Limb (tissue), 2 donors: ENCODE results near the gene OR51T1.
A peak's percentile ranks its signal among the peaks of the same experiment; 100 is the strongest.
"Not testable (repeated sequence)": the region's sequence is repeated elsewhere in the genome, so short reads cannot be mapped to it uniquely, and the experiment has no call there.

Experiments used
- DNase-seq, 2 donors: peaks; one replicate each; pipeline ENCODE4 v3.0.0-alpha.2; 2016; ENCODE audit errors: extremely low spot score in 2 of 2

OR51T1 gene, protein sequence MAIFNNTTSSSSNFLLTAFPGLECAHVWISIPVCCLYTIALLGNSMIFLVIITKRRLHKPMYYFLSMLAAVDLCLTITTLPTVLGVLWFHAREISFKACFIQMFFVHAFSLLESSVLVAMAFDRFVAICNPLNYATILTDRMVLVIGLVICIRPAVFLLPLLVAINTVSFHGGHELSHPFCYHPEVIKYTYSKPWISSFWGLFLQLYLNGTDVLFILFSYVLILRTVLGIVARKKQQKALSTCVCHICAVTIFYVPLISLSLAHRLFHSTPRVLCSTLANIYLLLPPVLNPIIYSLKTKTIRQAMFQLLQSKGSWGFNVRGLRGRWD

DNA sequence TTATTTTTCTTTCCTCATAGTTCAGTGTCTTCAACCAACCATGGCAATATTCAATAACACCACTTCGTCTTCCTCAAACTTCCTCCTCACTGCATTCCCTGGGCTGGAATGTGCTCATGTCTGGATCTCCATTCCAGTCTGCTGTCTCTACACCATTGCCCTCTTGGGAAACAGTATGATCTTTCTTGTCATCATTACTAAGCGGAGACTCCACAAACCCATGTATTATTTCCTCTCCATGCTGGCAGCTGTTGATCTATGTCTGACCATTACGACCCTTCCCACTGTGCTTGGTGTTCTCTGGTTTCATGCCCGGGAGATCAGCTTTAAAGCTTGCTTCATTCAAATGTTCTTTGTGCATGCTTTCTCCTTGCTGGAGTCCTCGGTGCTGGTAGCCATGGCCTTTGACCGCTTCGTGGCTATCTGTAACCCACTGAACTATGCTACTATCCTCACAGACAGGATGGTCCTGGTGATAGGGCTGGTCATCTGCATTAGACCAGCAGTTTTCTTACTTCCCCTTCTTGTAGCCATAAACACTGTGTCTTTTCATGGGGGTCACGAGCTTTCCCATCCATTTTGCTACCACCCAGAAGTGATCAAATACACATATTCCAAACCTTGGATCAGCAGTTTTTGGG is at the start of gene OR51T1:
Gene OR51T1, plus strand, starts transcription at position 41 of the 641 bp plus-strand sequence. Its CDS starts 0 bp downstream, at position 41.
- peak in 1 of 2 donors; percentile 20 for DNase-seq

DNA sequence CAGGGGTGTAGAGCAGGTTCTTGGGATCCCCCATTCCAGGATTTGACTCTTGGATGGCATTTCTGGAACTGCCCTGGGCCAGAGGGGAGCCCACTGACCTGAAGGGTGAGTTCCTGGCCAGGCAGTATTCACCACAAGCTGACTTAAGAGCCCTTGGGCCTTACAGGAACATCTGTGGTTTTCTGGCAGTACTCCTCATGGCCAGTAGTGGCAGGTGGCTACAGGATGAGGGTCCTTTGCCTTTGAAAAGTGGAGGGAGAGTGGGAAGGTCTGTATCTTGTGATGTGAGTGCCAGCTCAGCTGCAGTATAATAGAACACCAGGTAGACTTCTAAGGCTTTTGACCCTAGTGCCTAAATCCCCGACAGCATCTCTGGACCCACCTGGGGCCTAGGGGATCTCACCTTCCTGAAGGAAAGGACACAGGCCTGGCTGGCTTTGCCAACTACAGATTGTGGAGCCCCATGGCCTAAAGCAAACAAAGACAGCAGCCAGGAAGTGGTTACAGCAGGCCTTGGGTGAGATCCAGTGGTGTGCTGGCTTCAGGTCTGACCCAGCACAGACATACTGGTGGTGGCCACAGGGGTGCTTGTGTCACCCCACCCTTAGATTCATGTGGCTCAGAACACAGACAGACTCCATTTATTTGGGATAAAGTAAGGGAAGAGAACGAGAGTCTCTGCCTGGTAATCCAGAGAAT is 41.7 kb upstream of the OR51T1 start:
- no peak for DNase-seq

DNA sequence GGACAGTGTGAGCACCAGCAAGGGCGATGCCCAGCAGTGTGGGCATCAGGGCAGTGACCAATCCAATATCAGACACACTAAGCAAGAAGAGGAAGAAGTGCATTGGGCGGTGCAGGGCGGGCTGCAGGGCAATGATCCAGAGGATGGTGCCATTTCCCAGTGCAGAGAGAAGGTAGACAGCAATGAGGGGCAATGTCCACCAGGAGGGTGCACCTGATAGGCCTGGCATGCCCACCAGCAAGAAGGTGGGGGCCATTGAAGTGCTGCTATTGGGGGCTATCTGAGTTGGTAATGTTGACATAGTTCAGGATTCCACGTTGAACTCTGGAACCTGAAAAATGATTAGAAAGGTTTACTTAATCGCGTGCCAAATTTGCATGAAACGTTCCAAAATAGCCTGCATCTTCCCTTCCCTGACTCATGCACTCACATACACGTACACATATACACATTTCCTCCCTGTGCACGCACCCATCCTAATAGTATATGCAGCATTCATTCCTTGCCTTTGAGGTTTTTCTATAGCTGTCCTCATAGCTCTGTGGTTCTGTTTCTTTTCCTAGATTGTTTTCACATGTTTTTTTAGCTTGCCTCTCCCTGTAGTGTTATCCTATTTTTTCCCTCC is 32.7 kb upstream of the OR51T1 start, which contains the start of gene OR51S1:
Gene OR51S1, minus strand, starts transcription at position 301 of the 625 bp plus-strand sequence. Its CDS starts 0 bp downstream, at position 301.
- no peak for DNase-seq

DNA sequence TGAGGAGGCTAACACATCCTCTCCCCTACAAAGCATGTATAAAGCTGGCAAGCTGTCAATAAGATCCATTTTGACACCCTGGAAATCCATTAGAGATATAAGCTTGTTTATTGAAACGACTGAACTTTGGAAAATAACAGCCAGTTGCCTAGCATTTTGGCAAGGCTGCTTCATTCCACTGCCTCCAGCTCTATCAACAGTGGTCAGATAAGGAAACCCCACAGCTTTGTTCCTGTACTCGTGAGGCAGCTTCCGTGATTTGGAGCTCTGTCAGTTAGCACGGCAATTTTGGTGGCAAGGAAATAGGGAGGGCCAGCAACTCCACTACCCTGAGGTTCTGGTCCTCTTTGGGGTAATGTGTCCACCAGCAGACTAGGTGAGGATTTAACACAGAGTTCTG is 30.7 kb upstream of the OR51T1 start:
- no peak for DNase-seq

DNA sequence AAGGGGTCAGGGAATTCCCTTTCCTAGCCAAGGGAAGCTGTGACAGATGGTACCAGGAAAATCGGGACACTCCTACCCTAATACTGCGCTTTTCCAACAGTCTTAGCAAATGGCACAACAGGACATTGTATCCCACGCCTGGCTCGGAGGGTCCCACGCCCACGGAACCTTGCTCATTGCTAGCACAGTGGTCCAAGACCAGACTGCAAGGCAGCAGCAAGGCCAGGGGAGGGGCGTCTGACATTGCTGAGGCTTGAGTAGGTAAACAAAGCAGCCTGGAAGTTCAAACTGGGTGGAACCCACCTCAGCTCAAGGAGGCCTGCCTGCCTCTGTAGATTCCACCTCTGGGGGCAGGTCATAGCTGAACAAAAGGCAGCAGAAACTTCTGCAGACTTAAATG is 27.4 kb upstream of the OR51T1 start:
- not testable (repeated sequence) for DNase-seq

DNA sequence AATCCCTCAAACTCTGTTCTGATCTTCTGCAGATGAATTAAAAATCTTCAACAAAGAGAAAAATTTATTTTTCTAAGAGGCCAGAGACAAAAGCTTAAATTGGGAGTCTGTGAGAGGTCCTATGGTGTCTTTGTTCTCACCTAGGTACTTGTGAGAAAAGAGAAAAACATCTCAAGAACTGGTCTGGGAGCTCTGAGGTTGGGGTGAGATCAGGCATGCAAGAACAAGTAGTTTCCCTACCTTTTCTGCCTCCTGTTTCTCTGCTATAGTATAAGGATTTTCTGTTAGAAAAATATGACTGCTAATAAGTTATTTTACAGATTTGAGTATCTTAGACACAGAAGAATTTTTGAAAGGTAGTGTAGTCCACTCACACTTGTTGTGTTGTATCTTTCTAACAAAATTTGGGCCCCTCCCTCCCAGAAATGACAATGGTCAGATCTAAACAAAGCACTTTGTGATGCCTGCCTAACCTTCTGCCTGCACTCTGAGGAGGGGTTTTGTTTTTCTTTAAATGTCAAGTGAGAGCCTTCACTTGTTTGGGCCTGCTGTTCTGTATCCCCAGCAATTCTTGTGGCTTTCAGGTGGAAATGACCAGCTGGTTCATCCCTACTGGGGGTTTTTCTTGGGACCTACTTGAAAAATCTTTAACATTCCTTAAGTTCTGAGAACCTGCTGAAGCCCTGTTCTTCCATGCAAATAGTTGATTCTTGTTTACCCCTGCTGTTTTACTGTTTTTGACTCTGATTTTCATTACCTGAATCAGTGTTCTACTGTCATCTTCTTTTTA is 19.1 kb upstream of the OR51T1 start:
- DNase-seq: no peak

DNA sequence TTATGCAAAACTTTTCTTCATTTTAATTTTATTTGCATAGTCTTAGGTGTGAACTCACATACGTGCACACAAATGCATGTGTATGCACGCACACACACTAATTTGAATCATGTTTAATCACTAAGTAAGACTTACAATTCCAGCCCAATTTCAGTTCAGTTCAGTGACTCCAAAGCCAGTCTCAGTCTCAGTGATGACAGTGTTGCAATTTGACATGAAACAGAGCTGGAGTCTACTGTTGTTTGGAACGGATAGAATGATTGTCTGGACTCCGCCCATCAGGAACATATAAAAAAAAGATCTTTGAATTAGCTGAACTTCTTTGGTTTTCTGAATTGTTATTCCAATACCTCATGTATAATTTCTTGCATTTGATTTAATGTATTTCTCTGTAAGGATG is 17.8 kb upstream of the OR51T1 start:
- no peak for DNase-seq

DNA sequence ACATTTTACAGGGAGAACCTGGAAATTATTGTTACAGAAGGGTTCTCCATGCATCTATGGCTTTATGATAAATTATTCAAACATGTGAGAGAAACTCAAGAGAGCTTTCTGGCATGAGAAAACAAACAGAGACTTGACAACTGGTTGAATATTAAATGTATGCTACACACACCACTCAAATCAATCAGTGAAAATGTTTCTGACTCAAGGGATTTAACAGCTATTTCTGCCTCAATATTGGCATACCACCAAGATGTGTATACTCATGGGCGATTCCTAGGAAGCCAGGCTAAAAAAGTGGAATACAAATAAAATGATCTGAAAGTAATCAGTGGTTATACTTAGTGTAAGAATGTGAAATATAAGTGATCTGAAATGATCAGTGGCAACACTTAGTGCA is 15.8 kb upstream of the OR51T1 start:
- no peak for DNase-seq

DNA sequence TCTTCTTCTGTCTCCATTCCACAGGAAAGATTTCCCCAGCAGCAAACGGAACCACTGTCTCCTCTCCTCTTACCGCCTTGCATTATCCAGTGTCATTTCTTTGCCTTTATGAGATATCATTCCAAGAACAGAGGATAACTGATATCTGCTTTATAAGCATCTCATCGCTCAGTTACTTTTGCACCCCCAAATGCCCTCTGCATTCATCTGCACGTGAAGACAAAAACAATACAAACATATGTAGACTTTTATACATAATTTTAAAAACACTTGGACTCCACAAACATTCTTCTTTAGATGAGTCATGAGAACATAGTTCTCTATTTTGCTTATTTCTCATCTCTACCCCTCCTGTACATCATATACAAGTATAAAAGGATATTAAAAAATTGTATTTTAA is 512 bp upstream of the OR51T1 start:
- DNase-seq: no peak

DNA sequence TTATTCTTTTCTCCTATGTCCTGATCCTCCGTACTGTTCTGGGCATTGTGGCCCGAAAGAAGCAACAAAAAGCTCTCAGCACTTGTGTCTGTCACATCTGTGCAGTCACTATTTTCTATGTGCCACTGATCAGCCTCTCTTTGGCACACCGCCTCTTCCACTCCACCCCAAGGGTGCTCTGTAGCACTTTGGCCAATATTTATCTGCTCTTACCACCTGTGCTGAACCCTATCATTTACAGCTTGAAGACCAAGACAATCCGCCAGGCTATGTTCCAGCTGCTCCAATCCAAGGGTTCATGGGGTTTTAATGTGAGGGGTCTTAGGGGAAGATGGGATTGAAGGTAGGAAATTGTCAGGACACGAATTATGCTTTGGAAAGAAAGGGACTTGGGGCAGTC is 843 bp downstream of the OR51T1 start:
- DNase-seq: no peak

DNA sequence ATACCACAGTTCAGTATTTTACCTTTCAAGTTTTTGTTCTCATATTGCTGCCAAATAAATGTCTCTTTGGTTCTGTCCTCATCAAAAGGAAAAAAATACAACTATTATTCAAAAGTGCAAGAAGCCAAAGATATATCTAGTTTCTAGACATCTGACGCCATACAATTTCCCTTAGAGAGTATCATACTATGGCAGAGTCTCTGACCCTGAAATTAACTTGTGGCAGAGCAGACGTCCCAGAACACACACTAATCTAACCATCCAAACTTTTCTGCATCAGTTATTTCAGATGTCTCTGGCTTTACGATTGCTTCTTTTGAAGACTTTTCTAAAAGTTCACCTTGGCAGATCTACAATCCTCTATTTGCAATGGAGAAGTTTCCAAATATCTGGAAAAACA is 2.7 kb downstream of the OR51T1 start:
- peak in 1 of 2 donors; percentile 44 for DNase-seq

DNA sequence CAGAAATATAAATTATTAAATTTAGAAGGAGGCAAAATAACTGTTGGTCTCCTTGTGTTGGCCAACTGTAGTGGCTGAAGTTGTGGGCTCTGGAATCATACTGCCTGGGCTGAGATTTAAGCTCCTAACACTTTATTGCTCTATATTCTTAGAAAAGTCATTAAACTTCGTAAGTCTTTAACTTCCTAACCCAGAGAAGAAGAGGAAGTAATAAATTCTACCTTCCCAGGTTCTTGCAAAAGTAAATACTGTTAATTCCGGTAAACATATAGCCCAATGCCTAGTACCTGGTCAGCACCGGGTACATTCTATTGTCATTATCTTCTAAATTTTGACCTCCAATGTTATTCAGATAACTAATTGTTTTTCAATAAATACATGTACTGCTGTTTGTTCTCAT is 4.5 kb downstream of the OR51T1 start:
- no peak for DNase-seq

DNA sequence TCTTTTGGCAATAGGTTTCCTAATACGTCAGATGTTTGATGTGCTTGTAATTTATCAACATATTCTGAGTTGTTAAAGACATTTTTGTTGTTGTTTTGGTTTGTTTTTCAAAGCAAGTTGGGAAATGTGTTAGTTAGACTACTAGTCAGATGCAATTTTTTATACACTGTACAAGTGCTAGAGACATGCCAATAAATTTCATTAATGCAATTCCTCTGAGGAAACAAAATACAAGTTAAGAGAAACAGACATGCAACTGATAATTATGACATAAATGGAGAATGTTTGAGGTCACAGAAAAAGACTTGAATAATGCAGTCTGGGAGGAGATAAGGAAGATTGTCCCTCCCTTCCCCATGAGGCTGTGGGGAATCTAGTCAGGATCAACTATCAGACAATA is 5.9 kb downstream of the OR51T1 start:
- no peak for DNase-seq

DNA sequence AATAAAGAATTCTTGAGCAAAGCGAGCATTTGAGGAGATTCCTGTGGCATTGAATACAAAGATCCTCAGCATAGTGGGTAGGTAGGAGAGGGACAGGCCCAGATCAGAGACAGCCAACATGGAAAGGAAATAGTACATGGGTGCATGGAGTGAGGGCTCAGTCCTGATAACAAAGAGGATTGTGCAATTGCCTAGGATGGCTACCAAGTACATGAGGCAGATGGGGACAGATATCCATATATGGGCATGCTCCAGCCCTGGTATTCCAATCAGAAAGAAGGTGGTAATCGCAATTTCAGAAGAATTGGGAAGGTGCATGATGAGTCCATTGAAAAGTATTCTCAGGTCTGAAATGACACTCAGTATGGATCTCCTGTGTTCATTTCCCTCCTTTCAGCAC is 8.6 kb downstream of the OR51T1 start:
- no peak for DNase-seq

DNA sequence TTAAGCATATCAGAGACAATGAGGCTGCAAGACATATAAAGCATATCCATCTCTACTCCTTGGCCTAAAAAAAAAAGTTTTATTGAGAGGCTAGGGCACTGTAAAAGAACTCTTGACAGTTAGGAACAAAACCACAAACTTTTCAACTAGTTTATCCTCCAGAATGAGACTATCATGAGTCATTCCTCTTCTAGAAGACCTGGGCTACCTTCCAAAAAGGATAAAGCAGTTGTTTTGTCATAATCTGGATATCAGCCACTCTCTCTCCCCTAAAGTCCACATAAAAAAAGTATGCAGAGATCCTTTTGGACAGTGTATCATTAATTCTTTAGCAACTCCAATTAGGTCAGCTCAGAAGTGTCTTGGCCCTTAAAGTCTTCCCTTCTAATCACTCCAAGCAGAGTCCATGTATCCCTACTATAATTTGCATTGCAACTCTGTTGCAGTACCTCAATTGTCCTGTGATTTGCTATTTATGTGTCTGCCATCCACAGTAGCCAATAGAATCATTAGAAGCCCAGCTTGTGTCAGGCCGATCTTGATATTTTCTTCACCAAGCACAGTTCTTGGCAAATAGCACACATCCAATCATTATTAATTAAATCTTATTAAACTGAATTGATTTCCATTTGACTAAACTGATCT is 10.4 kb downstream of the OR51T1 start:
- peak in 1 of 2 donors; percentile 19 for DNase-seq

DNA sequence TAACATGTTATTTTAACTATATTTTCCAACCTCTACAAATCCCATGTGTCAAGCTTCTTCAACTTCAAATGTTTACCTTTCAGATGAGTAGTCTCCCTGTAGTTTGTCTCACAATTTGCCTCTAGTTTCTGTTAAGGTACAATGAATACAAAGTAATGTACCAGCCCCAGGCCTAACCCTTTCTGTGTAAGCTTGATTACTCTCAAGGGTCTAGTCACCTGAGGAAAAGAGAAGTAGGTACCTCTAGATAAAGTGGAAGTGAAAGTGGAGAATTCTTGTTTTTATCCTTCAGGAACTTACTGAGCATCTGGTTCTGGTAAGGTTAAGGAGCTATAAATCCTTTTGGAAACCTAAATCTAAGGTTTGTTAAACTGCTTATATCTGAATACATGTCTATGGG is 21.8 kb downstream of the OR51T1 start, which contains the start of gene OR51A7:
Gene OR51A7, plus strand, starts transcription at position 300 of the 400 bp plus-strand sequence. CDS start 3,587 bp downstream, outside the sequence.
- no peak for DNase-seq

DNA sequence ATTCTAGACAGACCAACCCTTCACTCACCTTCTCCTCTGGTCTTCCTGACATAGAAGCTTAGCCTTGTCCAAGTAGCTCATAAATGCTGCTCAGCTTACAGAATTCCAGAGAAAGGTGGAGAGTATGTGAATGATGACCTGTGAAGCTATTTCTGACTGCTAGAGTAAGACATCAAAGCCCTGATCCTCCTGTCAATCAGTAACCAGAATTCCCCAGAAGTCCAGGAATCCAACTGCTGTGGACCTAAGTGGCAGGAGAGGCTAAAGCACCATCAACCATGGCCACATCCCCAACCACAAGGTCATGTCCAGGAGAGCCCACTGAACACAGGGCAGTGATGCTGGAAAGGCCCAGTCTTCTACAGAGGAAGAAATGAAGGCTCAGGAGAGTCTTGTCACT is 34.9 kb downstream of the OR51T1 start:
- DNase-seq: no peak

DNA sequence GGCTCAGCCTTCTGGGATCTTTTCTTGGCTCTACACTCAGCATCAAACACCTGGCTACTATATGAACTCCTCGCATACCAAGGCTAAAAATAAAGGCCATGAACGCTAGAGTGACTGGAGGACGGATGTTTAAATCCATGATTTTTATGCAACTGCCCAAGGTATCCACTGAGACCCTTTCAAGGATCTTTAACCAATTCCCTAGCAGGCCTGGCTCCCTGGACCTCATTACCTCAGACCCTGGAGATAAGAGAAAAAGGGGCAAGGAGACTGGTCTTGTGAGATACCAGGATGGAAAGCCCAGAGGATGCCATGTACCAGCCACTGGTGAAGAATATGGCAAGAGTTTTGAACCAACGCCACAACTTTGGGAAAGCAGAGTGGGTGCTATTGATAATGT is 37.5 kb downstream of the OR51T1 start, which contains the start of gene OR51G2:
Gene OR51G2, minus strand, starts transcription at position 101 of the 400 bp plus-strand sequence. CDS start 3,687 bp downstream, outside the sequence.
- no peak for DNase-seq

DNA sequence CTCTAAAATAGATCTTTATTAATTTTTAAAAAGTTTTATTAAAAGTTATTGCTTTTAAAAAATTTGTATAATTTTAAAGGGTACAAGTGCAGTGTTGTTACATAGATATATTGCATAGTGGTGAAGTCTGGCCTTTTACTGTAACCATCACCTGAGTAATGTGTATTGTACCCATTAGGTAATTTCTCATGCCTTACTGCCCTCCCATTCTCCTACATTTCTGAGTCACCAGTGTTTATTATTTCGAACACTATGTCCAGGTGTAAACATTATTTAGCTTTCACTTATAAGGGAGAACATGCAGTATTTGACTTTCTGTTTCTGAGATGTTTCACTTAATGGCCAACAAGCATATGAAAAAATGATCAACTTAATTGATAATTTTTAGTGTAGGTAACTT is 40.1 kb downstream of the OR51T1 start:
- no peak for DNase-seq

DNA sequence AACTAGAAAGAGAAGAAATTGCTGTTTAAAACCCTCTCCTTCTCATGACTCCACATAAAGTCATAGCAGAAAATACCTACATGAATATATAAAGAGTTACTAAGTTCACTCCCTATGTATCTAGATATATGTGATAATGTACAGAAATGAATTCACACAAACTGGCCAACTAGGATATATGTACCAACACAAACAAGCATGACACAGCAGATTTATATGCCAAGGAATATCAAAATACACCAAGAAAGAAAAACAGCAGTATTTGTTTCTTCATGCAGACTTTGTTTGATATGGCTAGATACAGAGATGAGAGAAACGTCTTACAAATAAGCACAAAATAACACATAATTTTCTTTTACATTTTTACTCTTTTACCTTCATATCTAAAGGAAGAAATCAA is 40.6 kb downstream of the OR51T1 start:
- DNase-seq: no peak
